NCI-H1092 (cell line): ENCODE data around the gene DOCK7.
"Not testable (repeated sequence)": the region's sequence is repeated elsewhere in the genome, so short reads cannot be mapped to it uniquely, and the experiment has no call there.

Experiments used
- DNase-seq: peaks from one replicate; lab custom pipeline; 2025; lab: John Stamatoyannopoulos, UW

The DOCK7 gene

GRCh38 chr1:62528015-62528414 lies 160.2 kb downstream of the DOCK7 start:
- no peak for DNase-seq

GRCh38 chr1:62527346-62527745 lies 160.8 kb downstream of the DOCK7 start:
- DNase-seq: not testable (repeated sequence)

- DNase-seq: no peak
These were observed 164.3 kb downstream of the DOCK7 start for GRCh38 chr1:62523860-62524259.

- DNase-seq: no peak
These were observed 171.6 kb downstream of the DOCK7 start for GRCh38 chr1:62516600-62516999.

GRCh38 chr1:62514746-62515423 lies 173.3 kb downstream of the DOCK7 start:
- DNase-seq: no peak

GRCh38 chr1:62513013-62513412 lies 175.2 kb downstream of the DOCK7 start:
- no peak for DNase-seq

- DNase-seq: no peak
These were observed 179.2 kb downstream of the DOCK7 start for GRCh38 chr1:62509028-62509427.

GRCh38 chr1:62508187-62508758 lies 179.9 kb downstream of the DOCK7 start:
- no peak for DNase-seq

- no peak for DNase-seq
These were observed 188.0 kb downstream of the DOCK7 start for GRCh38 chr1:62500210-62500609.

GRCh38 chr1:62494137-62494536 lies 194.0 kb downstream of the DOCK7 start:
- no peak for DNase-seq

GRCh38 chr1:62493656-62494055 lies 194.5 kb downstream of the DOCK7 start:
- DNase-seq: no peak

- no peak for DNase-seq
These were observed 195.7 kb downstream of the DOCK7 start for GRCh38 chr1:62492521-62492920.

- no peak for DNase-seq
These were observed 200.2 kb downstream of the DOCK7 start for GRCh38 chr1:62487956-62488355.

GRCh38 chr1:62484824-62485468 lies 203.2 kb downstream of the DOCK7 start:
- DNase-seq: no peak

- DNase-seq: no peak
These were observed 206.5 kb downstream of the DOCK7 start for GRCh38 chr1:62481681-62482080.

- no peak for DNase-seq
These were observed 211.5 kb downstream of the DOCK7 start for GRCh38 chr1:62476525-62477219.

- DNase-seq: no peak
These were observed 221.1 kb downstream of the DOCK7 start for GRCh38 chr1:62467092-62467491.

- no peak for DNase-seq
These were observed 225.8 kb downstream of the DOCK7 start for GRCh38 chr1:62462370-62462769.

GRCh38 chr1:62457955-62458354 lies 230.2 kb downstream of the DOCK7 start:
- DNase-seq: no peak

GRCh38 chr1:62452951-62453350 lies 235.2 kb downstream of the DOCK7 start:
- DNase-seq: no peak

- no peak for DNase-seq
These were observed 237.9 kb downstream of the DOCK7 start for GRCh38 chr1:62450301-62450700.

- no peak for DNase-seq
These were observed 239.8 kb downstream of the DOCK7 start for GRCh38 chr1:62448221-62448933.
